ENCODE measurements around the gene SMPDL3B.
A peak's percentile ranks its signal among the peaks of the same experiment; 100 is the strongest.

SMPDL3B gene

GRCh38 chr1:27934818-27935549 is at the start of gene SMPDL3B:
SMPDL3B (plus strand) TSS chr1:27935000; CDS start chr1:27935184, 184 bp downstream.
- peak; percentile 61 for DNase-seq (ENCODE audit: low read depth)

- no peak for DNase-seq (ENCODE audit: low read depth)
Measured at GRCh38 chr1:27885114-27885528, 49.7 kb upstream of the SMPDL3B start.

GRCh38 chr1:27885621-27886352 is 49.0 kb upstream of the SMPDL3B start:
- no peak for DNase-seq (ENCODE audit: low read depth)

GRCh38 chr1:27886353-27886679 is 48.5 kb upstream of the SMPDL3B start:
- DNase-seq (ENCODE audit: low read depth) = no peak

GRCh38 chr1:27886744-27887143 is 48.1 kb upstream of the SMPDL3B start:
- DNase-seq (ENCODE audit: low read depth) = no peak

- DNase-seq (ENCODE audit: low read depth) = no peak
Measured at GRCh38 chr1:27887215-27888021, 47.4 kb upstream of the SMPDL3B start.

- no peak for DNase-seq (ENCODE audit: low read depth)
Measured at GRCh38 chr1:27889506-27889905, 45.3 kb upstream of the SMPDL3B start.

GRCh38 chr1:27891196-27891889 is 43.5 kb upstream of the SMPDL3B start:
- no peak for DNase-seq (ENCODE audit: low read depth)

GRCh38 chr1:27894521-27894920 is 40.3 kb upstream of the SMPDL3B start:
- no peak for DNase-seq (ENCODE audit: low read depth)

- DNase-seq (ENCODE audit: low read depth) = no peak
Measured at GRCh38 chr1:27906759-27907158, 28.0 kb upstream of the SMPDL3B start.

GRCh38 chr1:27912429-27912828 is 22.4 kb upstream of the SMPDL3B start:
- peak; percentile 22 for DNase-seq (ENCODE audit: low read depth)

GRCh38 chr1:27915082-27915575 is 19.7 kb upstream of the SMPDL3B start:
- no peak for DNase-seq (ENCODE audit: low read depth)

- no peak for DNase-seq (ENCODE audit: low read depth)
Measured at GRCh38 chr1:27922272-27922671, 12.5 kb upstream of the SMPDL3B start.

GRCh38 chr1:27928216-27928954 is 6.4 kb upstream of the SMPDL3B start:
- DNase-seq (ENCODE audit: low read depth) = peak; percentile 12

- DNase-seq (ENCODE audit: low read depth) = no peak
Measured at GRCh38 chr1:27931184-27931583, 3.6 kb upstream of the SMPDL3B start.

GRCh38 chr1:27931759-27932158 is 3.0 kb upstream of the SMPDL3B start:
- no peak for DNase-seq (ENCODE audit: low read depth)

GRCh38 chr1:27935721-27936120 is 921 bp downstream of the SMPDL3B start:
- no peak for DNase-seq (ENCODE audit: low read depth)

GRCh38 chr1:27936370-27936769 is 1.6 kb downstream of the SMPDL3B start:
- no peak for DNase-seq (ENCODE audit: low read depth)

GRCh38 chr1:27937524-27937836 is 2.7 kb downstream of the SMPDL3B start:
- no peak for DNase-seq (ENCODE audit: low read depth)

GRCh38 chr1:27938488-27938887 is 3.7 kb downstream of the SMPDL3B start:
- no peak for DNase-seq (ENCODE audit: low read depth)

- peak; percentile 61 for DNase-seq (ENCODE audit: low read depth)
Measured at GRCh38 chr1:27940297-27940696, 5.5 kb downstream of the SMPDL3B start.

Data from ELR (cell line).